GM12891 (cell line): Measurements from ENCODE around the gene CPLX3.

ENCODE experiments used
- POLR2A ChIP-seq: IDR thresholded peaks from 2 replicates; pipeline ENCODE4 v1.6.1; 2011; ENCODE audit warnings: low read depth, low read length, control low read depth
- POLR2AphosphoS5 ChIP-seq: IDR thresholded peaks from 2 replicates; pipeline ENCODE4 v1.6.1; 2011; ENCODE audit warnings: low read depth, low read length, control low read depth
- SPI1 ChIP-seq: IDR thresholded peaks from 2 replicates; pipeline ENCODE4 v1.6.1; 2011; ENCODE audit warnings: low read depth, low read length, control low read depth
- TAF1 ChIP-seq: IDR thresholded peaks from 2 replicates; pipeline ENCODE4 v1.6.1; 2011; ENCODE audit warnings: low read depth, low read length, control low read depth

DNA sequence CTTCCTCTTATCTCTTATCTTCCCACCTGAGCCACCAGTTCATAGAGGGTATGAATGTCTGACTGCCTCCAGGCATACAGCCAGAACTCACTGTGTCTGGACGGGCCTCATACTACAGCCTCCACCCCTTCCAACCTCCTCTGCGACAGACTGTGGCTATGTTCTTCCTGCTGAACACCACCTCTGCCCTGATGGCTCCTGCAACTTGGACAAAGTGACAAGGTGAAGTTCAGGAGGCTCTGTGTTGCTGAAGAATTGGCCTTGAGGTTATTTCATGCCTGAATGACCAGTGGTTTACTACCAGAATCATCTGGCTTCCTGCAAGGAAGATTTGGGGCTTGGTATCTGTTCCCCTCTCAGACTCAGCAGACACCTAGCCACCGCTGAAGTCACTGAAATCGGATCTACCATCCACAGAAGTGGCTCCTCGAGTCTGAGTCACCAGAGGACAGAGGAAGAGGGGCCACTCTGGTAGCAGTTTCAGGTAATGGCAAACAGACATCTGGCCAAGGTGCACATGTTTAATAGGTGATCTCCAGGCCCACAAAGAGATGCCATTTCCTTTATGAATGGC is 30.7 kb downstream of the CPLX3 start:
- TF ChIP-seq POLR2AphosphoS5 (0 out of 2 replicates have a peak, but pooled peaks have one; percentile 10), TAF1 (no peak), POLR2A (0 out of 2 replicates have a peak, but pooled peaks have one; percentile 15), SPI1 (peak; percentile 91)
